ENCODE measurements around the gene TSTD1.
"Not testable (repeated sequence)": the region's sequence is repeated elsewhere in the genome, so short reads cannot be mapped to it uniquely, and the experiment has no call there.

Gene TSTD1

DNA sequence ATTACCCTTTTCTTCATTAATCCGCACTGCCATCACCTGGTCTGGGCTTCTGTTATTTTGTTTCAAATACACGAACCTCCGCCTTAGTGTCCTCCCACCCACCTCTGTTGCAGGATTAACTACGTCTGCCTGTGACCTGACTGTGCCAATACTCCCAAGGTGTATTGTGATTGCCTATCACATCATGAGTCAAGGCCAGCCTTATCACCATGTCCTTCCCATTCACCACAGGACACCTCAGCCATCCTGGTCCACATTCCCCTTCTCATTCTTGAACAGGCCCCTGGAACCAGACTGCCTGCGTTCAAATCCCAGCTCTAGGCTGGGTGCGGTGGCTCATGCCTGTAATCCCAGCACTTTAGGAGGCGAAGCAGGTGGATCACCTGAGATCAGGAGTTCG, 32.2 kb downstream of the TSTD1 start:
- no peak for DNase-seq

DNA sequence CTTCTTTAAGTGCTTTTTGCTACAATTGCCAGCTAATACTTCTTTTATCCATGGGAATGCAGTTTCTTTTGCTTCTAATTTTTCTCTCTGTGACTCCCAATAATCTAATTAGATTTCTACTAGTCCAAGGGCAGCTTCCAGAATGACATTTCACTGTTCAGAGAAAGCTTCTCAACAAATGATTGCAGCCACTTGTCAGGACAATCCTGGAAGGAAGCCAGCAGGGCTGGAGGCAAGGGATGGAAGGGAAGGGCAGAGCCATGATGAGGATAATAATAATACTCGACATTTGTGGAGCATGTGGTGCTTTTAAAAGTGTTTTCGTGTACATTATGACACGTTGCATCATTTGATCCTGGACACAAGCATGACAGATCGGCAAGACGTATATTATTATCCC, 37.2 kb downstream of the TSTD1 start:
- no peak for DNase-seq

DNA sequence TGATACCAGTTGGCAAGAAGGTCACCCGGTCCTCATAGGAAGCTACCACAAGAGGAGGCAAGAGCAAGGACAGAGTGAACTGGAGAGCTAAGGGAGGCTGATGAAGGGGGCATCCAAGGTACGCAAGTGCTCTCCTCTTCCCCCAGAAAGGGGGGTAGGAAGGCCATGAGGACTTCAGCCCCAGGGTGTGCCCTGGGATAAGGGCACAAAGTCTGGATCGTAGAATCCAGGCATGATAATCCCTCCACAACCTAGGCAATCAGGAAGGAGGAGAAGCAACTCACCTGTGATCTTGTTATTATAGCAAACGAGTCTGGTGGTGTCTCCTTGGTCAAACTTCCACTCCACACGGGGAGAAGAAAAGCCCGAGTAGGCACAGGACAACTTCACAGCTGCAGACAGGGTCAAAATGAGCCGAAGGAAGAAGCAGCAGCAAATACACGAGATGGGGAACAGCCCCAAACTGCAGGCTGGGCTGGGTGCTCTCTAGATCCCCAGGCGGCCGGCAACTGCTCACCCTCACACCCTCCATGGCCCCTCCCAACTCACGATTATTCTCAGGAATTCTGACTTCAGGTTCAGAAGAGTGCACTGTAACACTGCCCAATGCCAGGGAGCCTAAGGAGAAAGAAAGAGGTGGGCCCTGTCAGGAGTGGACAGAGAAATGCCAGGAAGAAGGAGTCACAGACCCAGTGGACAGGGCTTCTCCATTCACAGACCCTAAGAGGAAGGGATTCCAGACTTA, 37.9 kb downstream of the TSTD1 start:
- no peak for DNase-seq

DNA sequence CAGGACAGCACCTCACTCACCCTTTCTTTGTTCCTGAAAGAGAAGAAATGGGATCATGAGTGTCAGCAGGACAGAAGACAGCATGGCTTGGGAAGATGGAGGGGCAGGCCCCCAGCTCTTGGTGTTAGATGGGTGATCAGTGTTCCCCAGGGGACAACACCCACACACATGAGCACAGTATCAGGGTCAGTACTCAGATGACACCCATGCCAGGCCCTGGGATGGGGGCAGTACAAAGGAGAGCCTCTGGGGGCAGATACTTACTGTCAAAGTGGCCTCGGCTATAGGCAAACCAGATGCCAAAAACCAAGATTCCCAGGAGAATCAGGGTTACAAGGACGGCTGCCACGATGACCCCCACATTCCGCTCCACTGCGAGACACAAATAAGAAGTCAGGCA, 39.4 kb downstream of the TSTD1 start:
- DNase-seq = no peak

DNA sequence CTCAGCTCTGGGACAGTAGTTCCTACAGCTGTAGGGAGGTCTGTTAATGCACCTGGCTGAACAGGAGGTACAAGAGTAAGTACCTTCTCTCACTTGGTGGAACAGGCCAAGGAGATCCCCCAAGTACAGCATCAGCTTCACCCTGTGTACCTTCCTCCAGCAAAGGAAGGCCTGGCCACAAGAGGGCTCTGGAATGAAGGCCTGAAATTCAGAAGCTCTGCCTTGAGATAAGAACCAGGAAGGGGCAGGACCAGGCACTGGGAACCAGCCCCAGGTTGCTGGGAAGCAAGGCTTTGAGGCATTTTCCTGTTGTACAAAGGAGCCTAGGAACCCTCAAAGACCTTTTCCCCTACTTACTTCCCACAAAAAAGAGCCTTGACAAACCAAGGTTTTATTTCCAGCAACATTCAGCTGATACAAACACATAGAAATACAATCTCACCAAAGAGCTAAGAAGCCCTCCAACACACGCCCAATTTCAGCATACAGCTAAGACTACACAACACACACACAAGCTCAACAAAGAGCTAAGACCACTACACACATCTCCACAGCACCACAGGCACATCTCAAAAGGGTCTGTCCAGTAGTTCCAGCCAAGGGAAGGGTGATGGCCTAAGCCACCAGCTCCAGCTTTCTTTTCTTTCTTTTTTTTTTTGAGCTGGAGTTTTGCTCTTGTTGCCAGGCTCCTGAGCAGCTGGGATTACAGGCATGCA, 41.3 kb downstream of the TSTD1 start:
- DNase-seq = no peak

DNA sequence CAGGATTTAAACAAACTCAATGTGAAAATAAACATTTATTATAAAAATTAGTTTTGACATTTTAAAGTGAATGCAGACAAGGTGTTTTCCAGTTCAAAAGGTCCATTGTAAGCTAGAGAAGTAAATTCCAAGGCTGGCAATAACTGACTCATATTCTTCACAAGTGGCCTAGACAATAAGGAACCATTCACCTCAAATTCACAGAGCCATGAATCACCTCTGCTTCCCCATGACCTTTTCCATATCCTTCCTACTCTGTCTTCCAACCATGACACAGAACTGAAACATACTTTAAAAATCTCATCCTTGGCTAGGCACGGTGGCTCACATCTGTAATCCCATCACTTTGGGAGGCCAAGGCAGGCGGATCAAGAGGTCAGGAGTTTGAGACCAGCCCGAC, 42.6 kb downstream of the TSTD1 start:
- DNase-seq = no peak

DNA sequence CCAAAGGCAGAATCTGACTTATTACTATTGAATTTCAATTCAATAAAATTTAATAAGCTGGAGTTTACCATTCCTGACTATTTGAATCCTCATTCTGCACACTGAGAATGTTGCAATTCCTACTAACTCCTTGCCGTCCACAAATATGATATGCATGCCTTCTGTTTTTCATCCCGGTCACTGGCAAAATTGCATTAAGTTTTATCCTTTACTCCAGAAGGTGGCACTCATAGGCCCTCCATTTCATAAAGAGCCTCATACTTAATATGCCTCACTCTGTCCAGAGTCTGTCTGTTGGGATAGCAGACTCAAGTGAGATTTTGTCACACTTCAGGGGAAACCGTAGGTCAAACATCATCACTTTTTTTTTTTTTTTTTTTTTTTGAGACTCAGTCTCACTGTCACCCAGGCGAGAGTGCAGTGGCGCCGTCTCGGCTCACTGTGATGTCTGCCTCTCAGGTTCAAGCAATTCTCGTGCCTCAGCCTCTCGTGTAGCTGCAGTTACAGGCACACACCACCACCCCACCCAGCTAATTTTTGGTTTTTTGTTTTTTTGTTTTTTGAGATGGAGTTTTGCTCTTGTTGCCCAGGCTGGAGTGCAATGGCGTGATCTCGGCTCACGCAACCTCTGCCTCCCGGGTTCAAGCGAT, 45.1 kb downstream of the TSTD1 start:
- DNase-seq = no peak

DNA sequence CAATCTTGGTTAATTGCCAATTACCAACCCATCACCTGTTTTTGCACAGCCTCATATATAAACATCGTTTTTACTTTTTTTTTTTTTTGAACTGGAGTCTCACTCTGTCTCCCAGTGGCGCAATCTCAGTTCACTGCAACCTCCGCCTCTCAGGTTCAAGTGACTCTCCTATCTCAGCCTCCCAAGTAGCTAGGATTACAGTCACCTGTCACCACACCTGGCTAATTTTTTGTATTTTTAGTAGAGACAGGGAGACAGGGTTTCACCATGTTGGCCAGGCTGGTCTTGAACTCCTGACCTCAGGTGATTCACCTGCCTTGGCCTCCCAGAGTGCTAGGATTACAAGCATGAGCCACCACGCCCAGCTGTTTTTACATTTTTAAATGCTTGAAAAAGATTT, 46.7 kb downstream of the TSTD1 start:
- not testable (repeated sequence) for DNase-seq
